Skeletal muscle tissue (tissue), 4 donors: ENCODE results near the gene TNFRSF19. TPM values are rescaled to one million over a fixed set of nuclear protein-coding genes. Genes with fewer than 3 reads are reported as not detected.

ENCODE experiments used
- H3K27ac ChIP-seq: one replicate; pipeline ENCODE4 v1.7.0; 2013; ENCODE audit warnings: mild to moderate bottlenecking, low read depth, low read length, inconsistent platforms
- H3K27me3 ChIP-seq, 3 donors: one replicate each; pipeline ENCODE4 v1.7.0; 2013; ENCODE audit warnings: low read length in 3 of 3; ENCODE audit not compliant: control insufficient read depth in 3 of 3, insufficient read depth in 3 of 3
- H3K36me3 ChIP-seq, 3 donors: one replicate each; pipeline ENCODE4 v1.7.0; 2013; ENCODE audit warnings: low read length in 3 of 3; ENCODE audit not compliant: control insufficient read depth in 3 of 3, insufficient read depth in 3 of 3
- H3K4me1 ChIP-seq, 3 donors: one replicate each; pipeline ENCODE4 v1.7.0; 2013; ENCODE audit warnings: low read length in 3 of 3, mild to moderate bottlenecking in 3 of 3; ENCODE audit not compliant: control insufficient read depth in 3 of 3, insufficient read depth in 3 of 3
- H3K4me3 ChIP-seq, 3 donors: one replicate each; pipeline ENCODE4 v1.7.0; 2013; ENCODE audit warnings: low read length in 3 of 3
- H3K9ac ChIP-seq, 3 donors: one replicate each; pipeline ENCODE4 v1.7.0; 2013; ENCODE audit warnings: low read length in 3 of 3, mild to moderate bottlenecking in 3 of 3, moderate library complexity in 2 of 3, low read depth in 1 of 3
- H3K9me3 ChIP-seq, 3 donors: one replicate each; pipeline ENCODE4 v1.7.0; 2013; ENCODE audit warnings: low read length in 3 of 3; ENCODE audit not compliant: control insufficient read depth in 3 of 3
- total RNA-seq: library from RNA; depleted of rRNA; stranded (reverse); fragments of >200 nt; gene quantifications from one replicate; pipeline ENCODE4 v1.2.3, GENCODE V29; 2014
- donor health status: Osteomylitis.

The TNFRSF19 gene
- total RNA-seq, 1 donor from 2014 or later: 13.0 TPM

GRCh38 chr13:23685416-23685815, 115.2 kb downstream of the TNFRSF19 start:
- no peaks in the 10 kb centered on the region for H3K27me3 ChIP-seq
- no peak overlapping the region for H3K27ac ChIP-seq
- no peaks in the 10 kb centered on the region for H3K4me1 ChIP-seq
- no peaks in the 10 kb centered on the region for H3K36me3 ChIP-seq
- H3K9me3 ChIP-seq: no peaks in the 10 kb centered on the region
- H3K4me3 ChIP-seq: no peak overlapping the region
- no peak overlapping the region for H3K9ac ChIP-seq

DNA sequence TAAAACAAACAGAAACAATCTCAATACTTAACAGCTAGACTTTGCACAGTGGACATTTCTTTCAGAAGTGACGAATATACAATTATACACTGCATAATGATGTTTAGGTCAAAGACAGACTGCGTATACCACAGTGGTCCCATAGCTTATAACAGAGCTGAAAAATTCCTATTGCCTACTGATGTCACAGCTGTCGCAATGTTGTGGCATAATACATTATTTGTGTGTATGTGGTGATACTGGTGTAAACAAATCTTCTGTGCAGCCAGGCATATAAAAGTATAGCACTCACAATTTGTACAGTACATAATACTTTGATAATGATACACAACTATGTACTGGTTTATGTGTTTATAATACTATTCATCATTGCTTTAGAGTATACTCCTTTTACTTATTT, 116.7 kb downstream of the TNFRSF19 start:
- no peak overlapping the region for H3K9ac ChIP-seq
- H3K27me3 ChIP-seq: no peaks in the 10 kb centered on the region
- no peaks in the 10 kb centered on the region for H3K4me1 ChIP-seq
- no peaks in the 10 kb centered on the region for H3K9me3 ChIP-seq
- H3K36me3 ChIP-seq: no peaks in the 10 kb centered on the region
- no peak overlapping the region for H3K27ac ChIP-seq
- no peak overlapping the region for H3K4me3 ChIP-seq

DNA sequence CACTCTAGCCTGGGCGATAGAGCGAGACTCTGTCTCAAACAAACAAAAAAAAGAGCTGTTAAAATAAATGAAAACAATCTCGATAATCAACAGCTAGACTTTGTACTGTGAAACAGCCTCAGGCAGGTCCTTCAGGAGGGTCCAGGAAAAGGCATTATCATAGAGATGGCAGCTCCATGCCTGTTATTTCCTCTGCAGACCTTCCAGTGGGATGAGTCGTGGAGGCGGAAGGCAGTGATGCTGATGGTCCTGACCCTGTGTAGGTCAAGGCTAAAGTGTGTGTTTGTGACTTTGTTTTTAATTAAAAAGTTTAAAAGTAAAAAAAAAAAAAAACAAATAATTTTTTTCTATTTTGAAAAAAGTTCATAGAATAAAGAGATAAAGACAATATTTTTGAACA, 117.4 kb downstream of the TNFRSF19 start:
- H3K27ac ChIP-seq: no peak overlapping the region
- H3K27me3 ChIP-seq: no peaks in the 10 kb centered on the region
- no peak overlapping the region for H3K9ac ChIP-seq
- H3K9me3 ChIP-seq: no peaks in the 10 kb centered on the region
- H3K4me1 ChIP-seq: no peaks in the 10 kb centered on the region
- no peak overlapping the region for H3K4me3 ChIP-seq
- no peaks in the 10 kb centered on the region for H3K36me3 ChIP-seq

DNA sequence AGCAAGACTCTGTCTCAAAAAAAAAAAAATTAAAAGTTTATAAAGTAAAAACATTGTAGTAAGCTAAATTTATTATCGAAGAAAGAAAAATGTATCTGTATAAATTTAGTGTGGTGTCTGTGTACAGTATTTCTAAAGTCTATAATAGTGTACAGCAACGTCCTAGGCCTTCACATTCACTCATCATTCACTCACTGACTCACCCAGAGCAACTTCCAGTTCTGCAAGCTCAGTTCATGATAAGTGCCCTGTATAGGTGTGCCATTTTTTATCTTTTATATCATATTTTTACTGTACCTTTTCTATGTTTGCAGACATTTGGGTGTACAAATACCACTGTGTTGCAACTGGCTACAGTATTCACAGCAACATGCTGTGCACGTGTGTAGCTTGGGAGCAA, 118.1 kb downstream of the TNFRSF19 start:
- no peaks in the 10 kb centered on the region for H3K4me1 ChIP-seq
- H3K27ac ChIP-seq: no peak overlapping the region
- H3K27me3 ChIP-seq: no peaks in the 10 kb centered on the region
- no peaks in the 10 kb centered on the region for H3K36me3 ChIP-seq
- no peak overlapping the region for H3K9ac ChIP-seq
- no peak overlapping the region for H3K4me3 ChIP-seq
- H3K9me3 ChIP-seq: no peaks in the 10 kb centered on the region

DNA sequence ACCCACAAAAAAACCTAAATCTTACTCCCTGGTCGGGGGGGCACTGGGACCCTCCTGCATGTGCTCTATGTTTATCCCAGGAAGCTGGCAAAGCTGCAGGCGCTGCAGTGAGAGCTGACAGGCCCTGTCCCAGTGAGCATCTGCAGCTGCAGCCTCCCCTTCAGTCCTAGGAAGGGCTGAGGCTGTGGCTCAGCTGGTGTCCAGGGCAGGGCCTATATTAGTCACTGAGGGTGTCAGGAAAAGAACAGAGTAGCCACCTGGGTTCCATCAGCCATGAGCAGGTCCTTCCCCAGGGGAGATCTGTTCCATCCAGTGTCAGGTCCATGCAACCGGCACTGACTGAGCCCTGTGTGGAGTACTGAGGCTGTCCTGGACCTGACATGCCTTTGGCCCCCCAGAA, 120.5 kb downstream of the TNFRSF19 start:
- Histone ChIP-seq H3K9me3 (no peaks in the 10 kb centered on the region), H3K4me1 (peaks cover 0 to 2% (median 0%) of the 10 kb centered on the region in 3 donors), H3K36me3 (no peaks in the 10 kb centered on the region), H3K27me3 (no peaks in the 10 kb centered on the region), H3K9ac (no peak overlapping the region), H3K27ac (no peak overlapping the region), H3K4me3 (no peak overlapping the region)

DNA sequence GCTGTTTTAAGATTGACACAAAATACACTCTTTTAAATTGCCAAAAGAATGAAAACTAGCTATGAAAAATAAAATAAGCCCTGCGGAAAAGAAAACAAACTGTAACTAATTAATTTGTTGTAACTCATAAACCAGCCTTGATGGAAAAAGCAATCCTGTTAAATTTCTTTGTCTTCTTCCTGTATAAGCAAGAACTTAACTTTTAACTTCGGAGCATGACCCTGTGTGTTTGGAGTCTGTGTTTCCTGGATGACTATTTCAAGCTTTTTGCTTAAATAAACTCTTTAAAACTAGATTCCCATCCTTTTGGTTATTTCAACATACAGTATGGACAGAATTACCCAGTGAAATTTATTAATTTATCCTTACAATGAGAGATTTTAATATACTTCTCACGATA, 122.6 kb downstream of the TNFRSF19 start:
- Histone ChIP-seq H3K4me1 (peaks cover 0 to 11% (median 2%) of the 10 kb centered on the region in 3 donors), H3K36me3 (no peaks in the 10 kb centered on the region), H3K4me3 (no peak overlapping the region), H3K27ac (no peak overlapping the region), H3K9me3 (no peaks in the 10 kb centered on the region), H3K27me3 (peaks cover 0 to 5% (median 0%) of the 10 kb centered on the region in 3 donors), H3K9ac (no peak overlapping the region)

DNA sequence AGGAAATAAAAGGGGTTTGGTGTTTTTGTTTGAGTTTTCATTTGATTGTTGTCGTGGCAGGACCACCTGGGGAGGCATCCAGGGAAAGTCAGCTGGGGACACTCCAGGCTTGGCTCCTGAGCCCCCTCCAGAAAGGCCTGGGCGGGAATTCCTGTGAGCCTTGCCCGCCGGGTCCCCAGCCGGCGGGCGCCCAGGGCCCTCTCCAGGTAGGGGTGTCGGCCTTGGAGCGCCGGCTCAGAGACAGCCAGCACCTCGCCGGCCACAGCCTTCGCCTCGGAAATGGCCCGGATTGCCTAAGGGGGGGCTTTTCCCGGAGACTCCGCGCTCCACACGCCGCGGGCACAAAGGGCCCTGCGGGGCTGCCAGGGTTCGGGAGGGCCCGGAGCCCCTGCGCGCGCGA, 125.0 kb downstream of the TNFRSF19 start:
- Histone ChIP-seq H3K4me3 (no peak overlapping the region), H3K9me3 (no peaks in the 10 kb centered on the region), H3K27me3 (peaks cover 0 to 5% (median 0%) of the 10 kb centered on the region in 3 donors), H3K4me1 (peaks cover 0 to 11% (median 2%) of the 10 kb centered on the region in 3 donors), H3K9ac (peak overlapping the region in 1 of 3 donors; percentile 65), H3K36me3 (no peaks in the 10 kb centered on the region), H3K27ac (no peak overlapping the region)

DNA sequence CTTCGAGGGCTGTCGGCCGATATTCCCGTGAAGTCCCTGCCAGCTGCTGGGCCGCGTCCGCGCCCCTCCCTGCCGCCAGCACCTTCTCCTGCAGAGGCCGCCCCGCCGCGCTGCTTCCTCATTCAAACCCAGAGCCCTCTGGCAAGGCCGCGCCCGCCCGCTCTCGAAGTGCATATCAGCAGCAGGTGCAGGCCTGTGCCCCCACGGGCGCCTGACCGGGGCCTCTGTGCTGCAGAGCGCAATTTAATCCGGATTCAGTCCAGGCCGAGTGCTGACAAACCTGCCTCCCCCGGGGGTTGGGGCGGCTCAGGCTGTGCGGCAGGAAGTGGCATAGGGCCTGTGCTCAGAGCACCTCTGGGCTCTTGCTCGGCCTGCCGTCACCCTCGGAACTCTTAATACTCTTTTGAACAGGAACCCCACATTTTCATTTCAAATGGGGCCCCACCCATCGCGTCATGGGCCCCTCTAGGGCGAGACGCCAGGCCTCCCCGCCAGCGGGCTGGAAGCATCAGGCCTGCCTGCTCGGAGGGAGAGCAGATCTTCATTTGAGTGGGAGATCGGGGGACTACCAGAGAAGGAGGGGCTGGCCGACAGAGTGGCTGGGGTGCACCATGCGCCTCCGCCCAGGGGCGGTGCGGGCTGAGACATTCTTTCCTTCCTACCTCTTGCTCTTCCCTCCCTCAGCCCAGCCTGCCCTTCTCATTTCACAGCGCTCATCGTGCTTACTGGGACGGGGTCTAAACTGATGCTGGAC, 125.7 kb downstream of the TNFRSF19 start:
- no peaks in the 10 kb centered on the region for H3K36me3 ChIP-seq
- no peak overlapping the region for H3K27ac ChIP-seq
- peaks cover 0 to 5% (median 0%) of the 10 kb centered on the region in 3 donors for H3K27me3 ChIP-seq
- H3K9me3 ChIP-seq: no peaks in the 10 kb centered on the region
- H3K4me3 ChIP-seq: peak overlapping the region in 1 of 3 donors; percentile 13
- H3K4me1 ChIP-seq: peaks cover 0 to 11% (median 2%) of the 10 kb centered on the region in 3 donors
- H3K9ac ChIP-seq: peak overlapping the region in 1 of 3 donors; percentile 65

DNA sequence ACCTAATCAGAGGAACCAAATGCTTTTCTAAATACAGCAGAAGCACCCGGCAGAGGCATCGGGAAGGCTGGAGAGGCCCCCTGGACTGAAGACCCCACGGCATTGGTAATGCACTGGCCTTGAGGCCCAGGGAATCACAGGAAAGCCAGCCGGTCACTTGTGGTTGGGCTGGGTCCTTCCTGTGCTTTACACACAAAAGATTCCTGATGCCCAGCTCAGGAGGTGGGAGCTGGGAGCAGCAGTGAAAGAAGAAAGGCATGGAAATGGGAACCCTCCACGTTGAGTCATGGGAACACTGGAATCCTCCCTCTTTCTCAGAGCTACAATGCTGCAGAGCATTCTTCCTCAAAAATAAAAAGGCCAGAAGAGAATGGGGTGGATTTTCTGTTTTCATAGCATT, 126.4 kb downstream of the TNFRSF19 start:
- H3K27me3 ChIP-seq: peaks cover 0 to 5% (median 0%) of the 10 kb centered on the region in 3 donors
- no peak overlapping the region for H3K27ac ChIP-seq
- H3K9ac ChIP-seq: peak overlapping the region in 1 of 3 donors; percentile 2
- no peaks in the 10 kb centered on the region for H3K9me3 ChIP-seq
- no peak overlapping the region for H3K4me3 ChIP-seq
- no peaks in the 10 kb centered on the region for H3K36me3 ChIP-seq
- peaks cover under 1 to 11% (median 7%) of the 10 kb centered on the region in 3 donors for H3K4me1 ChIP-seq

GRCh38 chr13:23697772-23698313, 127.6 kb downstream of the TNFRSF19 start:
- Histone ChIP-seq H3K36me3 (no peaks in the 10 kb centered on the region), H3K9ac (no peak overlapping the region), H3K27ac (no peak overlapping the region), H3K4me1 (peaks cover 6 to 18% (median 18%) of the 10 kb centered on the region in 3 donors), H3K27me3 (peaks cover 0 to 5% (median 0%) of the 10 kb centered on the region in 3 donors), H3K9me3 (no peaks in the 10 kb centered on the region), H3K4me3 (no peak overlapping the region)
